ENCODE results near the gene KLHL10.

DNA sequence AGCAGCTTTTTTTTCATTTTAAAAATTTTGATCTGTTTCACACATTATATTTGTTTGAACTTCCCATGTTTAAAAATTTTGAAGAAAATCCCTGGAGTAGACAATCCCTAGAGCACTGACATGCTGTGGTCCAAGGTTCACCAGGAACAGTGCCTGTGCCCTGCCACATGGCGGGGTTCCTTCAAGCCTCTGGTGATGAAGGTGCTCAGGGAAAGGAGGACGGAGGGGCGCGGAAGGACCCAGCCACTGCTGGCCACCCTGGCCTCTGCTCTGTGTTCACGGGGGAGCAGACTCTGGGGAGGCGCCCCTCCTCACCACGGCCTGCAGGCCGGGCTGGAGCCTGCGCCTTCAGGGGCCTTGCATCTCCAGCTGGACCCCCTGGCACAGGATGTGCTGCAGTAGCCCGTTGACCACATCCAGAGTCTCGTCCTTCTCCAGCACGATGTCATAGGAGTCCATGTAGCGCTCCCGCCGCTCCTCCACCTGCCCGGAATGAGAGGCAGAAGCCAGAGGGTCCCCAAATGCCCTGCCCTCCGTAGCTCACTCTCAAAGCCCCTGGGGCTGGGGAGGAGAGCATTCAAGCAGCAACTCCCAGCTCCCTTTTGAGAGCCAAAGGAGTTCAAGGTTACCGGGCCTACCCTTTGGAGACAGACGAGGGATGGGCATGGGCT, 12.3 kb upstream of the KLHL10 start:
- TF ChIP-seq, protein P1, sequence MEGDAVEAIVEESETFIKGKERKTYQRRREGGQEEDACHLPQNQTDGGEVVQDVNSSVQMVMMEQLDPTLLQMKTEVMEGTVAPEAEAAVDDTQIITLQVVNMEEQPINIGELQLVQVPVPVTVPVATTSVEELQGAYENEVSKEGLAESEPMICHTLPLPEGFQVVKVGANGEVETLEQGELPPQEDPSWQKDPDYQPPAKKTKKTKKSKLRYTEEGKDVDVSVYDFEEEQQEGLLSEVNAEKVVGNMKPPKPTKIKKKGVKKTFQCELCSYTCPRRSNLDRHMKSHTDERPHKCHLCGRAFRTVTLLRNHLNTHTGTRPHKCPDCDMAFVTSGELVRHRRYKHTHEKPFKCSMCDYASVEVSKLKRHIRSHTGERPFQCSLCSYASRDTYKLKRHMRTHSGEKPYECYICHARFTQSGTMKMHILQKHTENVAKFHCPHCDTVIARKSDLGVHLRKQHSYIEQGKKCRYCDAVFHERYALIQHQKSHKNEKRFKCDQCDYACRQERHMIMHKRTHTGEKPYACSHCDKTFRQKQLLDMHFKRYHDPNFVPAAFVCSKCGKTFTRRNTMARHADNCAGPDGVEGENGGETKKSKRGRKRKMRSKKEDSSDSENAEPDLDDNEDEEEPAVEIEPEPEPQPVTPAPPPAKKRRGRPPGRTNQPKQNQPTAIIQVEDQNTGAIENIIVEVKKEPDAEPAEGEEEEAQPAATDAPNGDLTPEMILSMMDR (conservative IDR thresholded peaks at IDR 0.05; ENCODE audit: low read depth, low read length), result no peak
- TF ChIP-seq EZH2phosphoT487 (IDR thresholded peaks at IDR 0.05; ENCODE audit: borderline replicate concordance, low read length), result no peak

Data from PC-3 (cell line).